GM18517 (cell line): ENCODE data around the gene MLLT1.

Experiments
- ATAC-seq: cut with Tn5 transposase; IDR thresholded peaks from one replicate; pipeline ENCODE4 v1.9.1; 2021; ENCODE audit warnings: mild to moderate bottlenecking, moderate library complexity; ENCODE audit not compliant: unreplicated experiment

MLLT1 gene

DNA sequence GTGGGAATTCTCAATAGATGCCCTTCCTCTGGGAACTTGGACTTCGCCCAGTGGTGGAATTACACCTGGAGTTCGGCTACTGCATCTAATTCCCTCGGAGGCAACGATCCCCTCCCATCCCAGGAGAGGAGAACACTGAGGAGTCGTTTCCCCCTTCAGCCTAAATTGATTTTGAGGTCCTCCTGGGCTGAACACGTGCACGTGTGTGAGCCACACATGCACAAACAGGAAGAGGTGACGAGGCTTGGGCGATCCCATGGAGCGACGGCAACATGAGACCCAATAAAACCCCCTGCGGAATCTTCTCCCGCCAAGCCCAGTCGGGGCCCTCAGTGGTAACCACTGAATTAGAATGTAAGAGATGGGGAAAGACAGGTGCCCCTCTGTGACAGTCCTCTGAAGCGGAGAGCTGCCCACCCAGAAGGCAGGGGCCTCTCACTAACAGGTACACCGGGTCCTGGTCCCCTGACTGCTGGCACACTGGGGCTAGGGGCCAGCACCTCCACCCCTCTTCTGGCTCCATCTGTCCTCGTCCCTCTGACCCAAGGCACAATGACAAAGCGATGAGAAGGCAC lies 4.5 kb downstream of the MLLT1 start:
- ATAC-seq, result no peak

DNA sequence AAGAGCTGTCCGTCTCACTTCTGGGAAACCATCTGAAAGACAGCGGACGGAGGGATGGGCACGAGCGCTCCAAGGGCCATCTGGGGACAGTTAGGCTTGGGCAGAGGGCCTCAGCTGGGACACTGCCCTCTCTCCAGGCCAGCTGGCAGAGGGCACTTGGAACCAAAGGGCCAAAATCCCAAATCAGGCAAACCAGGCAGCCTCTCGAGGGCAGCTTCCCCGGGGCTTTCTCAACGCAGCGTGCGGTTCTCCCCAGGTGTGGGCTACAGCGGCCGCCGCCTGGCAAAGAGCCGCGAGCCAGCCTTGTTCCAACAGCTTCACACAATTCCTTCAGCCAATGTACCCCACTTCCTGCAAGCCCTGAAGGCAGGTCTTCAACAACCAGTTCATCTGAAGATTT lies 5.0 kb downstream of the MLLT1 start:
- ATAC-seq, result no peak

GRCh38 chr19:6273701-6274601 lies 5.8 kb downstream of the MLLT1 start:
- ATAC-seq, result no peak

GRCh38 chr19:6272913-6273600 lies 6.7 kb downstream of the MLLT1 start:
- ATAC-seq, result no peak

- no peak for ATAC-seq
Measured at GRCh38 chr19:6272411-6272791, 7.4 kb downstream of the MLLT1 start.

DNA sequence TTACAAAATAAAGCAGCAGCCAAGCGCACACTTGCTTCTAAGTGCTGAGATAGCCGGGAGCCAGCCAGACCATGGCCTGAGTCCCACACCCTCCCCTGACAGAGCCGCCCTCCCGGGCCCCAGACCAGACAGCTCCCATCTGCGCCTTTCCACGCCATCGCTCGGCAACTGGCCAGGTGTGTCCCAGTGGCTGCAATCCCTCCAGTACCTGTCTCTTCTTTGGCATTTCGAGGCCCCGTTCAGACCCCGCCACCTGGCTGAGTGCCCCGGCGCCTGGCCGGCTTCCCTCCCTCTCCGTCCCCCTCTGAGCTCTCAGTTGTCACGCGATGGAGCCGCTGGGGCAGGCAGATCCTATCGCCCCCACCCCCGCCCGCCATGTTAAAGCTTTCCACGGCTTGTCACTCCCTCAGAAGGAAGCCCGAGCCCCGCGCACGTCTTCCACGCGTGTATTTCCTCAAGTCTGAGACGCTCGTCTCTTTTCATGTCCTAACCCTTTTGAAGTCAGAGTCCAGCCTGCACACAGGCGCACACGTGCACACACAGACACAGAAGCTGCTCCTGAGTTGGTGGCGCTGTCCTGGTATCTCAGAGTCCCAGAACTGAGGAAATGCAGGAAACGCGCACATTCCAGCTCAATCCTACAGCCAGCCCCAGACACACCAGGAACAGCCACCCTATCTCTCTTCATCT lies 7.9 kb downstream of the MLLT1 start:
- no peak for ATAC-seq

DNA sequence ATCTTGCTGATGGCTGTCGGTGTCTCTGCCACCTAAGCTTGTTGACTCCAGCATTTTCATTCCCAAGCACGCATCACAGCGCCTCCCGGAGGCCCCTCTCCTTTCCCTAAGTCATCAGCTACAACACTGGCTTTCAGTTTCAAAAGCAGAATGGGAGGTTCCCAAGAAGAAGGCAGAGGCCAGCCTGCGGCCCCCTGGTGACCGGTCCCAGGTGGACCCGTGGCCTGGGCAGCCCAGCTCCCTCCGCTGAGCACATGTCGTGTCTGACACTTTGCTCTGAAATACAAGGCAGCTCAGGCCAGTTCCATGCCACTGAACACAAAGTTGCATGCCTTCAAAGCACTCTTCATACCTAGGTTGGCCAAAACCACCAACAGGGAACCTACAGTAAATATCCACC lies 8.5 kb downstream of the MLLT1 start:
- no peak for ATAC-seq

DNA sequence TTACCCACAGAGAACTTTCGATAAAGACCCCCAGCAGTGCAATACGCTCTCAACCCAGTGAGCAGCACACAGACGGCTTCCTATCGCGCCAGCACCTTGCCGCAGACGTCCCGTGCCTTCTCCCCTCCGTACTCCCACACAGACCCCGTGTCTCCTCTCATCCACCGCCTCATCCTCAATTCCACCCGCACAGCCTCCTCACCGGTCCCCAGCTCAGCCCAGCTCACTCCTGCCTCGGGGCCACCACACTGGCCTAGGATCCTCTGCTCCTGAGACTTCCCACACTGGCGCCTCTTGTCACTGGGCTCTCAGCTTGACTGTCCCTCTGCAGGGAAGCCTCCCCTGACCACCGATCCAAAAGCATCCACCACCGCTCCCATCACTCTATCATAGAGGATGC lies 9.0 kb downstream of the MLLT1 start:
- no peak for ATAC-seq

DNA sequence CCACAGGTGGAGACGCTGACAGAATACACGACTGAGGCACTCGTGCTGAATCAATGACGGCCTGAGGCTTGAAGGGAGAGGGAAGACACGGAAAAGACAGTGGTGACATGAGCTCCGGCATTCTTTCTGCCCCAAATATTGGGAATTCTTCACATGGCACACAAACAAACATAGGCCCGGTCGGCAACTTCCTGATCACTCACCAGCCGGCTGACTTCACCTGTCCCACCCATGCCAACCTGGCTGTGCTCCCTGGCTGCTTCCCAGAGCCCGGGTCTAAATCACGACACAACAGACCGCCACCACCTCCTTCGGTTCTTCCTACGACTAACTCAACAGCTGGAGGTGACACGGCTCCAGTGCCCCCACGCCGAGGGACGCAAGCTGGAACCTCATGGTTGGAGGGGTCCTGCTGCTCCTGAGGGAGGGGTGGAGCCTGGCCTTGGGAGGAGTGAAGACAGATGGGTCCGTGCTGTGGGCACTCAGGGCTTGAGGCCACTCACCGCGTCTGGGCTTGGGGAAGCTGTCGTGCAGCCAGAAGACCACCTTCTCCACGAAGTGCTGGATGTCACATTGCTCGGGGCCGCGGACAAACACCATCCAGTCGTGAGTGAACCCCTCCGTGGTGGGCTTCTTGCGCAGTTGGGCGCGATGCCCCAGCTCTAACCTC lies 9.6 kb downstream of the MLLT1 start:
- no peak for ATAC-seq

DNA sequence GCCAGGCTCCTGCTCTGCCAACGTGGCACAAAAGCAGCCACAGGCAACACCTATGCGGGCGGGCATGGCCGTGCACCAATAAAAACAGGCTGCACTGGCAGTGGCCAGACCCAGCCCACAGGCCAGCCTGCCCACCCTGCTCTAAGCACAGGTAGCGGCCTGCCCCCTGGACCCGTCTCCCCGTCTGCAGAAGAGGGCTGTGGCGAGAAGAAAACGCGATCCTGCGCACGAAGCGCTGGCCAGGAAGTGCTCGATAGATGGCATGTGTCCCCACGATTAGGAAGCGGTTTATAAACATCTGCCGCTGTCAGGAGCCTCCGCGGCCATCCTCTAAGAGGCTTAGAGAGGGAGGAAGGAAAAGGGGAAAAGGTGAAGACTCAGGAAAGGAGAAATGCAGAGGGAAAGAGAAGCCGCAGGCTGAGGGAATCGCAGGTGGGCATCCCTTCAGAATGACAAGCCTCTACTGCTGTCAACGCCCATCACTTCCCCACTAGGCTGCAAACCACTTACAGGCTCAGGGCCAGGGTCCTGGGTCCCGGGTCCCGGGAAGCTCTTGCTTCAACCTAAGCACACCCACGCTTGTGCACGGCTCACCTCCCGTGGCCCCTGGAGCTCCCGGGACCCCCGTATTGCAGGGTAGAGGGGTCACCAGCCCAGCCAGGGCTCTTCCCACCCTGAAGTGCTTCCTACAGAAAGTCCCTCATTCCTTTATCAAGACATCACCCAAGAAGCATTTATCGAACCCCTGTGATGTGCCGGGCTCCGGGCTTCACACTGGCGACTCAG lies 10.5 kb downstream of the MLLT1 start:
- no peak for ATAC-seq

- no peak for ATAC-seq
Measured at GRCh38 chr19:6268382-6268771, 11.4 kb downstream of the MLLT1 start.

DNA sequence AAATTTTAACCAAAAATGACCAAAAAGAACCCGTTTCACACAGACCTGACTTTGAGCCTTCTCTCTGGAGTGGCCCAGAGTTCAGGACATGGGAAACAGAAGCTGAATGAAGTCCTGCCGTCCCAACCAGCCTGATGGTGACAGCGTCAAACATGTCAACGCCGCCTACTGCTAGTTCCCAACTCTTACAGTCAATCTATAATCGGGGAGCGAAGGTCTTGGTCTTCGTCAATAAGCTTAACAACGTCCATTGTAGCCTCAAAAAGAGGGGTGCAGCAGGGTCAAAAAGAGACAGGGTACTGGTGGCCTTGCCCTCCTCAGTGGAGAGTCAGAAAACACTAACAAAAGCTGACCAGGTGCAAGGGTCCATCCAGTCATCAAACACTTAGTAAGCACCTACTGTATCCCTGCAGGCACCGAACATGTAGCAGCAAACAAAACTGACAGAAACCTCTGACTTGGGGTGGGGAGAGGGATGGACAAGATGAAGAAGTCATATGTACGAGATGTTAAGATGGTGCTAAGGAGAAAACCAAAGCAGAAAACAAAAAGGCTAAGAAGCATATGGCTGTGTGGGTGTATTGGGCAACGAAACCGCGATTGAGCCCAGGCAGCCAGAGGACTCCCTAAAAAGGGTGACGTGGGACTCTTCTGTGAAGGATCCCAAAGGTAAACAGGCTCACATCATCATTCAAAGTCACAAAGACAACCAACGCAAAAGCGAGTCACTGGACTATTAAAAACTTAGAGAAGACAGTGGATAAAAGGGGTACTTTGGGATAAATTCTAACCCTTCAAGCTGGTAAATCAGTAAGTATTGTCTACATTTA lies 12.0 kb downstream of the MLLT1 start:
- ATAC-seq, result no peak

- ATAC-seq, result no peak
Measured at GRCh38 chr19:6264803-6265202, 15.0 kb downstream of the MLLT1 start.

- ATAC-seq, result no peak
Measured at GRCh38 chr19:6263735-6264444, 15.9 kb downstream of the MLLT1 start.

- no peak for ATAC-seq
Measured at GRCh38 chr19:6263306-6263705, 16.5 kb downstream of the MLLT1 start.

GRCh38 chr19:6262519-6262918 lies 17.3 kb downstream of the MLLT1 start:
- ATAC-seq, result no peak

- ATAC-seq, result no peak
Measured at GRCh38 chr19:6261883-6262282, 17.9 kb downstream of the MLLT1 start.

GRCh38 chr19:6260912-6261650 lies 18.7 kb downstream of the MLLT1 start:
- ATAC-seq, result no peak
